Skeletal muscle tissue (tissue), 4 donors: Measurements from ENCODE around the gene GBF1. TPM values are rescaled to one million over a fixed set of nuclear protein-coding genes. Genes with fewer than 3 reads are reported as not detected.
A peak's percentile ranks its signal among the peaks of the same experiment; 100 is the strongest.
"Not testable (repeated sequence)": the region's sequence is repeated elsewhere in the genome, so short reads cannot be mapped to it uniquely, and the experiment has no call there.

Experiments used
- H3K27ac ChIP-seq: one replicate; pipeline ENCODE4 v1.7.0; 2013; ENCODE audit warnings: mild to moderate bottlenecking, low read depth, low read length, inconsistent platforms
- H3K27me3 ChIP-seq, 3 donors: one replicate each; pipeline ENCODE4 v1.7.0; 2013; ENCODE audit warnings: low read length in 3 of 3; ENCODE audit not compliant: control insufficient read depth in 3 of 3, insufficient read depth in 3 of 3
- H3K36me3 ChIP-seq, 3 donors: one replicate each; pipeline ENCODE4 v1.7.0; 2013; ENCODE audit warnings: low read length in 3 of 3; ENCODE audit not compliant: control insufficient read depth in 3 of 3, insufficient read depth in 3 of 3
- H3K4me1 ChIP-seq, 3 donors: one replicate each; pipeline ENCODE4 v1.7.0; 2013; ENCODE audit warnings: low read length in 3 of 3, mild to moderate bottlenecking in 3 of 3; ENCODE audit not compliant: control insufficient read depth in 3 of 3, insufficient read depth in 3 of 3
- H3K4me3 ChIP-seq, 3 donors: one replicate each; pipeline ENCODE4 v1.7.0; 2013; ENCODE audit warnings: low read length in 3 of 3
- H3K9ac ChIP-seq, 3 donors: one replicate each; pipeline ENCODE4 v1.7.0; 2013; ENCODE audit warnings: low read length in 3 of 3, mild to moderate bottlenecking in 3 of 3, moderate library complexity in 2 of 3, low read depth in 1 of 3
- H3K9me3 ChIP-seq, 3 donors: one replicate each; pipeline ENCODE4 v1.7.0; 2013; ENCODE audit warnings: low read length in 3 of 3; ENCODE audit not compliant: control insufficient read depth in 3 of 3
- total RNA-seq: library from RNA; depleted of rRNA; stranded (reverse); fragments of >200 nt; gene quantifications from one replicate; pipeline ENCODE4 v1.2.3, GENCODE V29; 2014
- donor health status: Osteomylitis.

The GBF1 gene
- total RNA-seq, 1 donor from 2014 or later, result 17.7 TPM

DNA sequence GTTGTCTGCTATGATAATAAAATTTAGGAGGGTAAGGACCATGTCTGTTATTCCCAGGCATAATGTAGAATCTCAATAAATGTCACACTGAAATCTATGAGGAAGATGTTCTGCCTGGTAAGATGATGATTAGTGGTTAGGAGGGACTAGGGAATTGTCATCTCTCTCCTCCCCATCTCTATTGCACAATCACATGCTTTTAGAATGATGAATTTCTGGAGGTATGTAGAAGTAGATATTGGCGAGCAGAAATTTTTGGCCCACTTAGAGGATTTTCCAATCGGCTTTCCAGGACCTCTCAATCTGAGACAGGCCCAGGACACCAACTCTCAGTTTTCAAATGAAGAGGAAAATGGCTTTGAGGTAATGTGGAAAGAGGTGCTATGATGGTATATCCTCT, 2.0 kb upstream of the GBF1 start:
- Histone ChIP-seq H3K27ac (no peak overlapping the region), H3K36me3 (no peaks in the 10 kb centered on the region), H3K27me3 (peaks cover 0 to 3% (median 0%) of the 10 kb centered on the region in 3 donors), H3K4me3 (no peak overlapping the region), H3K9me3 (no peaks in the 10 kb centered on the region), H3K4me1 (peaks cover 56 to 73% (median 70%) of the 10 kb centered on the region in 3 donors), H3K9ac (peak overlapping the region in 1 of 3 donors; percentile 16)

DNA sequence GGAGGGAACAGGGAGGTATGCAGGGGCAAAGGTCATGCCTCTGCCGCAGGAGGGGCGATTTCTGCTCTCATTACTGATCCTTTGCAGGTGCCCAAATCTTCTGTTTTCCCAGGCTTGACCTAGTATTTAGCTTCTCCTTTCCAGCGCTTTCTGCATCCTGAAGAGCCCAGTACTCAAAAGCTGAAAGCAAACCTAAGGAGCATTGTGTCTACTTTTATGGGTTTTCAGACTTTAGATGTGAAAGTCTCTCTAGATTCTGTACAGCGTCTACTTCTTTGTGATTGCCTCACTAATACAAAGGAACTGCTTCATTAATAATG, 560 bp downstream of the GBF1 start:
- Histone ChIP-seq H3K36me3 (no peaks in the 10 kb centered on the region), H3K27ac (peak overlapping the region; percentile 95), H3K27me3 (peaks cover 0 to 3% (median 0%) of the 10 kb centered on the region in 3 donors), H3K9ac (peak overlapping the region; percentile 95 to 98 (median 98)), H3K4me1 (peaks cover 53 to 59% (median 54%) of the 10 kb centered on the region in 3 donors), H3K4me3 (peak overlapping the region; percentile 96 to 100 (median 97)), H3K9me3 (no peaks in the 10 kb centered on the region)

- no peaks in the 10 kb centered on the region for H3K27me3 ChIP-seq
- H3K27ac ChIP-seq, result peak overlapping the region; percentile 95
- peak overlapping the region; percentile 96 to 100 (median 97) for H3K4me3 ChIP-seq
- H3K36me3 ChIP-seq, result no peaks in the 10 kb centered on the region
- H3K9me3 ChIP-seq, result no peaks in the 10 kb centered on the region
- peak overlapping the region; percentile 95 to 98 (median 98) for H3K9ac ChIP-seq
- H3K4me1 ChIP-seq, result peaks cover 50 to 56% (median 51%) of the 10 kb centered on the region in 3 donors
These were observed 929 bp downstream of the GBF1 start for GRCh38 chr10:102246261-102246660.

DNA sequence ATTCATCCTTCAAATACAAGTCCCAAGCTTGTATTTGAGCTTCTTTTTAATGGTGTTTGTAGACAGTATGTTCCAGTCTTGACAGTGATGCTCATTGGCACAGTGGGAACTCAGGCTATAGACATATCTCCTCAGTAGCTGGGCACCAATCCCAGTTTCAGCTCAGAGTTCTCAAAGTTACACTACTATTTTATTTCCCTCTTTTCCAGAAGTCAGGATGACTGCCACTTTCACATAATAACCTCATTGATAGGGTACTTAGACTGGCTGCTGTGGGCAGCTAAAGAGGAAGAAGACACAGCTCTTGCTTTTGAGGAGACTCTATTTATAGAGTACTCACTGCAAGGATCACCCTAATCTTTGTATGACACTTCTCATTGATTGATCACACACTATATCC, 2.4 kb downstream of the GBF1 start:
- no peaks in the 10 kb centered on the region for H3K27me3 ChIP-seq
- peak overlapping the region in 2 of 3 donors; percentile 4 to 41 for H3K9ac ChIP-seq
- H3K4me3 ChIP-seq, result peak overlapping the region in 2 of 3 donors; percentile 4 to 97
- no peaks in the 10 kb centered on the region for H3K36me3 ChIP-seq
- H3K9me3 ChIP-seq, result no peaks in the 10 kb centered on the region
- peak overlapping the region; percentile 1 for H3K27ac ChIP-seq
- peaks cover 41 to 46% (median 43%) of the 10 kb centered on the region in 3 donors for H3K4me1 ChIP-seq

GRCh38 chr10:102252508-102252907, 7.2 kb downstream of the GBF1 start:
- not testable (repeated sequence) for H3K27ac ChIP-seq, H3K9ac ChIP-seq, H3K27me3 ChIP-seq, H3K36me3 ChIP-seq, H3K9me3 ChIP-seq, H3K4me3 ChIP-seq
- H3K4me1 ChIP-seq, result peaks cover 14 to 21% (median 19%) of the 10 kb centered on the region in 3 donors

DNA sequence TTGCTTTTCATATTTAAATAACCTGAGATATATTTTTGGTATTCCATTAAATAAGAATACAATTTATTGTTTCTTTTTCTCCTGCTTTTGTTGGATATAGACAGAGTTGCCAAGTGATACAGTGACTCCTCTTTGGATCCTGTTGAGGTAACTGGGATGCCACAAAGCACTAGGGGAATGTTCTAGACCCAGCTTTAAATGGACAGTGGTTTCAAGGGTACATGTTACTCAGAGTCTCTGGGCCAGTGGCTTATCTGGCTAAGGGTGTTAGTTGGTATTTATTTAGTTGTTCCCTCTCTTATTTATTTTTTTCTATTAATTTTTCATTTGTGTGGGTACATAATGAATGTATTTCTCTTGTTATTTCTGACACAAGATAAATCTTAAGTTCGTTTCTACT, 9.1 kb downstream of the GBF1 start:
- peaks cover 2 to 8% (median 4%) of the 10 kb centered on the region in 3 donors for H3K4me1 ChIP-seq
- no peak overlapping the region for H3K27ac ChIP-seq
- no peaks in the 10 kb centered on the region for H3K27me3 ChIP-seq
- no peaks in the 10 kb centered on the region for H3K9me3 ChIP-seq
- no peak overlapping the region for H3K4me3 ChIP-seq
- H3K36me3 ChIP-seq, result peaks cover 0 to 4% (median 0%) of the 10 kb centered on the region in 3 donors
- no peak overlapping the region for H3K9ac ChIP-seq

- Histone ChIP-seq H3K9me3 (no peaks in the 10 kb centered on the region), H3K27ac (no peak overlapping the region), H3K9ac (no peak overlapping the region), H3K4me3 (no peak overlapping the region), H3K4me1 (peaks cover under 1 to 5% (median 4%) of the 10 kb centered on the region in 3 donors), H3K36me3 (peaks cover 0 to 10% (median 4%) of the 10 kb centered on the region in 3 donors), H3K27me3 (no peaks in the 10 kb centered on the region)
These were observed 10.1 kb downstream of the GBF1 start for GRCh38 chr10:102255404-102255803.

DNA sequence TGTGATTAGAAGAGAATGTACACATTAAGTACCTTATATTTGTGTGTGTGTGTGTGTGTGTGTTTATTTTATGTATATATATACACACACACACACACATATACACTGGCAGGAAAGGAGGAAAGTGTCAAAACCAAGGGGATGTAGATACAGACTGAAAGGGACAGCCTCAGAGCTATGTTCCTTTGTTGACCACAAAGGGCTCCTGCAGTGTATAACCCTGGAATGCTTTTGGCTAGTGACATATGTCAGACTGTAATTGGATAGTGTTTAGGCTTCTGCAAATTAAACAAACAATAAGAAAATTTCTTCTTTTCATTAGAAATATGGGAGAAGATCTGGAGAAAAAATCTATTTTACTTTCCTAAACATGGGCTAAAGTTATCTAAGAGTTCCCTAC, 15.9 kb downstream of the GBF1 start:
- Histone ChIP-seq H3K4me3 (no peak overlapping the region), H3K9me3 (no peaks in the 10 kb centered on the region), H3K4me1 (peaks cover 30 to 42% (median 34%) of the 10 kb centered on the region in 3 donors), H3K27me3 (no peaks in the 10 kb centered on the region), H3K36me3 (peaks cover 0 to 18% (median 13%) of the 10 kb centered on the region in 3 donors), H3K9ac (no peak overlapping the region), H3K27ac (peak overlapping the region; percentile 23)

- Histone ChIP-seq H3K9ac (peak overlapping the region in 1 of 3 donors; percentile 30), H3K4me1 (peaks cover 30 to 48% (median 38%) of the 10 kb centered on the region in 3 donors), H3K27me3 (no peaks in the 10 kb centered on the region), H3K36me3 (peaks cover 0 to 20% (median 13%) of the 10 kb centered on the region in 3 donors), H3K4me3 (no peak overlapping the region), H3K9me3 (no peaks in the 10 kb centered on the region), H3K27ac (peak overlapping the region; percentile 11)
These were observed 16.5 kb downstream of the GBF1 start for GRCh38 chr10:102261842-102262241.

DNA sequence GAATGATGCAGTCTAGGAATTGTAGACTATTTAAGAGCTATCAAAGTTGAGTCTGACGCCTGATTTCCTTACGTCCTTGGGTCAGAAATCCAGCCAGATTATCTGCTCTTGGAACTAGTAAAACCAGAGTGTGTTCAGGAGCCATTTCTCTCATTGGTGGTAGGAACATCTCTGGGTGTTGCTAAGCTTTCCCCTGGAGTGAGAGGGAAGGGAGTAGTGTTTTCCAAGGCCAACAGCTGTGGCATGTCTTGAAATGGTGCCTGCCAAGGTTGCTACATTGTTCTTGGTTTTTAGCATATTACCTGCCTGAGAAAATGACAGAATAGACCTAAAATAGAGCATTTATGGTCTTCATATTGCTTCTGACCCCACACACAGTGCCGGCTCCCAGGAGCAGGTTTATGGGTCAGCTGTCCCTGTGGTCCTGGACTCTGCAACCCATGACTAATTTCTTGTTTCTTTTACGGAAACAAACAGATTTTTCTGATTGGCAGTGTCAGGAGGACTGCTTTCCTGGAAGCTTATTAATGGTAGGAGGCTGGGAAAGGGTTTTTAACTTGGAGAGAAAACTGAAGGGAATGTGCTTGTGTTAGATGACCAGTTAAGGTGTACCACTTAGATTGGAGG, 17.5 kb downstream of the GBF1 start:
- no peak overlapping the region for H3K27ac ChIP-seq
- H3K4me3 ChIP-seq, result peak overlapping the region in 1 of 3 donors; percentile 17
- peaks cover 0 to 20% (median 13%) of the 10 kb centered on the region in 3 donors for H3K36me3 ChIP-seq
- peak overlapping the region in 1 of 3 donors; percentile 12 for H3K9ac ChIP-seq
- H3K27me3 ChIP-seq, result no peaks in the 10 kb centered on the region
- H3K9me3 ChIP-seq, result no peaks in the 10 kb centered on the region
- peaks cover 36 to 53% (median 45%) of the 10 kb centered on the region in 3 donors for H3K4me1 ChIP-seq
